A673 (cell line): ENCODE data around the gene RPS26.

Experiments
- CTCF ChIP-seq: fragments of 300-800, 200-600 bp; sonication (generic); conservative IDR thresholded peaks from 2 replicates; pipeline ENCODE4 v1.5.1; 2017; ENCODE audit warnings: low read depth, mild to moderate bottlenecking, antibody characterized with exemption, low read length, moderate library complexity, mixed read lengths
- EZH2 ChIP-seq: fragments of 200-600 bp; sonication (generic); IDR thresholded peaks from 2 replicates; pipeline ENCODE4 v1.6.1; 2017; ENCODE audit warnings: borderline replicate concordance, low read depth, mild to moderate bottlenecking, mixed read lengths, antibody characterized with exemption, low read length; ENCODE audit not compliant: poor library complexity, severe bottlenecking

GRCh38 chr12:56014205-56014604 lies 27.5 kb upstream of the RPS26 start:
- TF ChIP-seq CTCF (no peak), EZH2 (no peak)
